Cardiac muscle cell (in vitro differentiated cells and primary cell): ENCODE results near the gene CEMIP. TPM values are rescaled to one million over a fixed set of nuclear protein-coding genes. Genes with fewer than 3 reads are reported as not detected.

Experiments used
- DNase-seq, 2 donors: peaks; one replicate each; pipeline versions ENCODE4 v3.0.0 to v3.0.0-alpha.2; 2010 to 2017; ENCODE audit warnings: low read depth in 1 of 2, low spot score in 1 of 2
- H3K27ac ChIP-seq: fragments of 200-600 bp; sonication (generic); 2 replicates; pipeline ENCODE4 v1.5.1; 2016
- H3K27me3 ChIP-seq: fragments of 200-600 bp; sonication (generic); 2 replicates; pipeline ENCODE4 v1.6.0; 2016; ENCODE audit warnings: control low read depth
- H3K36me3 ChIP-seq: fragments of 200-600 bp; sonication (generic); 2 replicates; pipeline ENCODE4 v1.5.1; 2016; ENCODE audit warnings: control low read depth
- H3K4me1 ChIP-seq: fragments of 200-600 bp; sonication (generic); 2 replicates; pipeline ENCODE4 v1.8.1; 2017; ENCODE audit warnings: low read depth, mild to moderate bottlenecking, mixed run types
- H3K4me3 ChIP-seq: fragments of 200-600 bp; sonication (generic); 2 replicates; pipeline ENCODE4 v1.5.1; 2016; ENCODE audit warnings: mild to moderate bottlenecking
- H3K9me3 ChIP-seq: fragments of 200-600 bp; sonication (generic); 2 replicates; pipeline ENCODE4 v1.5.1; 2017; ENCODE audit warnings: low read depth, mild to moderate bottlenecking, control low read depth
- polyA plus RNA-seq: library from polyadenylated mRNA; unstranded; fragments of >200 nt; fragmentation: Nextera tagmentation; extraction: Ambion mirVana; gene quantifications from 2 replicates; pipeline ENCODE4 v1.2.1, GENCODE V29; 2016
- total RNA-seq: library from RNA; depleted of rRNA; stranded (reverse); fragments of >200 nt; gene quantifications from 2 replicates; pipeline ENCODE4 v1.2.3, GENCODE V29; 2016
- TF ChIP-seq, protein P1 (sequence below): IDR thresholded peaks from 2 replicates; pipeline ENCODE4 v1.5.1; 2012; ENCODE audit warnings: low read depth, mild to moderate bottlenecking, low read length

Gene CEMIP
- total and polyA plus RNA-seq, 2 experiments from 2014 or later: 0.12 to 1.9 TPM

DNA sequence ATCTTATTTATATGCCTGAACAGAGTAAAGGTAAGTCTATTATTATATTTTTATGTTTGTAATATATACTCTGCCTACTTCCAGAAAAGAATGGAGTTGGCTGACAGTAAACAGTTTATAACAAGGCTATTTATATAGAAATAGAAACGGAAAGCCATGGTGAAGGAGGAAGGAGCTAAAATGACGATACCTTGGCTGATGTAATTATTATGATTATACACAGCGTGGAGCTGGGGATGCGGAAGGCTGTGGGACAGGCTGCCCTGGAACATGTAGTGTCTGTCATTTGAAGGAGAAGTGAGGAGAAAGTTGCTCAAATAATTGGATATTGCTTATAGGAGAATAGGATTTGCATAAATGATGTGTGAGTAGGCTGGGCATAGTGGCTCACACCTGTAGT, 37.8 kb downstream of the CEMIP start:
- Histone ChIP-seq H3K36me3 (no peaks in the 10 kb centered on the region), H3K27me3 (no peaks in the 10 kb centered on the region), H3K9me3 (no peaks in the 10 kb centered on the region), H3K4me1 (no peaks in the 10 kb centered on the region), H3K27ac (no peak overlapping the region), H3K4me3 (no peak overlapping the region)
- no peak for DNase-seq
- TF ChIP-seq, protein P1, sequence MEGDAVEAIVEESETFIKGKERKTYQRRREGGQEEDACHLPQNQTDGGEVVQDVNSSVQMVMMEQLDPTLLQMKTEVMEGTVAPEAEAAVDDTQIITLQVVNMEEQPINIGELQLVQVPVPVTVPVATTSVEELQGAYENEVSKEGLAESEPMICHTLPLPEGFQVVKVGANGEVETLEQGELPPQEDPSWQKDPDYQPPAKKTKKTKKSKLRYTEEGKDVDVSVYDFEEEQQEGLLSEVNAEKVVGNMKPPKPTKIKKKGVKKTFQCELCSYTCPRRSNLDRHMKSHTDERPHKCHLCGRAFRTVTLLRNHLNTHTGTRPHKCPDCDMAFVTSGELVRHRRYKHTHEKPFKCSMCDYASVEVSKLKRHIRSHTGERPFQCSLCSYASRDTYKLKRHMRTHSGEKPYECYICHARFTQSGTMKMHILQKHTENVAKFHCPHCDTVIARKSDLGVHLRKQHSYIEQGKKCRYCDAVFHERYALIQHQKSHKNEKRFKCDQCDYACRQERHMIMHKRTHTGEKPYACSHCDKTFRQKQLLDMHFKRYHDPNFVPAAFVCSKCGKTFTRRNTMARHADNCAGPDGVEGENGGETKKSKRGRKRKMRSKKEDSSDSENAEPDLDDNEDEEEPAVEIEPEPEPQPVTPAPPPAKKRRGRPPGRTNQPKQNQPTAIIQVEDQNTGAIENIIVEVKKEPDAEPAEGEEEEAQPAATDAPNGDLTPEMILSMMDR: no peak

DNA sequence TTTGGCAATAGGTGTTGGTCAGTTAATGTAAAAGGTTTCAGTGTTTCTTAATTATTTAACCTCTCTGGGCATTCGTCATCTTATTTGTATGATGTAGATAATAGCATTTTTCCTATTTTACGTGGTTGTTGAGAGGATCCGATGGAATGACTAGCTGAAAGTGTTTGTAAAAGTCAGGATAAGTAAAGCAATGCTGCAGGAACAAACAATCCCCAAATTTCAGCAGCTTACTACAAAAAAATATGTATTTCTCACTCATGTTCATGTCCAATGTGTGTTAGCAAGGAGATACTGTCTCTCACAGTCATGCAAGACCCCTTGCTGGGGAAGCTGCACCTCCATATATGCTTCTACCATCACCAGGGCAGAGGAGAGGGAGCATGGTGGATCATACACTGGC, 38.7 kb downstream of the CEMIP start:
- Histone ChIP-seq H3K9me3 (no peaks in the 10 kb centered on the region), H3K27me3 (no peaks in the 10 kb centered on the region), H3K4me1 (no peaks in the 10 kb centered on the region), H3K36me3 (no peaks in the 10 kb centered on the region), H3K27ac (no peak overlapping the region), H3K4me3 (no peak overlapping the region)
- DNase-seq: no peak
- TF ChIP-seq, protein P1: no peak

- Histone ChIP-seq H3K27me3 (no peaks in the 10 kb centered on the region), H3K4me1 (no peaks in the 10 kb centered on the region), H3K27ac (no peak overlapping the region), H3K36me3 (no peaks in the 10 kb centered on the region), H3K9me3 (no peaks in the 10 kb centered on the region), H3K4me3 (no peak overlapping the region)
- DNase-seq: no peak
- TF ChIP-seq, protein P1: no peak
Observed at GRCh38 chr15:80819001-80819400, 39.8 kb downstream of the CEMIP start.

DNA sequence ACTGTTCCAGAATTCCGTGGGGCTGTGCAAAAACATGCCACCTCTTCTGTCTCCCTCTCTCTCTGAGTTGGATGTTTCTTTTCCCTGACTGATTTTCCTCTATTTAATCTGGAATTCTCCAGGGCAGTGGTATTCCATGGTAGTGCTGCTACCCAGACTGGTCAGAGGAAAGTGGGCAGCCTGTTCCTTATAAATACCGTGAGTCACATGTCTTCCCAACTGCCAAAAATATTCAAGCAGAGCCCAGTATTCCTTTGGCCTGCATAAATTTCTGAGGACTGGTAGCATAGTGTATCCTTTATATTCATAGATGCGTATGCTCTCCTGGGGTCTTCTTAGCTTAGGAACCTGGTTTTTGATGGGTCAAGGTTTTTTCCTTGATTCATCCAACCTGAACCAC, 40.9 kb downstream of the CEMIP start:
- no peak for DNase-seq
- Histone ChIP-seq H3K27ac (no peak overlapping the region), H3K4me1 (no peaks in the 10 kb centered on the region), H3K36me3 (no peaks in the 10 kb centered on the region), H3K4me3 (no peak overlapping the region), H3K27me3 (no peaks in the 10 kb centered on the region), H3K9me3 (no peaks in the 10 kb centered on the region)
- TF ChIP-seq, protein P1: no peak

DNA sequence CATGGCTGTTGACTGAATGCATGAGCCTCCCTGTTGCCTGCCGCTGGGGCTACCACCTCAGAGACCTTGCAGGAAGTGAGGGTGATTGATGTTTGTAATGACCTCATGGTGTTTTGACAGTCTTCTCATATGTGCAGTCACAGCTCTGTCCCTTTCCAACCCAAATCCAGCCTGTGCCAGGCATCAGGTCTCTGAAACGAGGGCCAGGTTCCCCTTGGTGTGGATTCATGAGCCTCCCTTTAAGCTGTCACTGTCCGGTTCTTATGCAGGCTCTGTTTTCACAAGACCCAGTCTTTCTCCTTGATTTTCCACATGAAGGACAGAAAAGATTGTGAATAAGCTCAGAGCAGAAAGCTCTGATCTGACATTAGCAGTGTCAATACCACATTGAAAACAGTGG, 43.1 kb downstream of the CEMIP start:
- Histone ChIP-seq H3K27ac (no peak overlapping the region), H3K36me3 (no peaks in the 10 kb centered on the region), H3K27me3 (no peaks in the 10 kb centered on the region), H3K4me1 (no peaks in the 10 kb centered on the region), H3K9me3 (no peaks in the 10 kb centered on the region), H3K4me3 (no peak overlapping the region)
- no peak for DNase-seq
- TF ChIP-seq, protein P1: no peak

GRCh38 chr15:80822676-80823075, 43.5 kb downstream of the CEMIP start:
- no peaks in the 10 kb centered on the region for H3K27me3 ChIP-seq
- TF ChIP-seq, protein P1: no peak
- no peak for DNase-seq

More at GRCh38 chr15:80822676-80823075, 43.5 kb downstream of the CEMIP start:
- H3K4me1 ChIP-seq: no peaks in the 10 kb centered on the region
- H3K36me3 ChIP-seq: no peaks in the 10 kb centered on the region
- H3K4me3 ChIP-seq: no peak overlapping the region
- no peak overlapping the region for H3K27ac ChIP-seq
- no peaks in the 10 kb centered on the region for H3K9me3 ChIP-seq
